GM19238 (cell line): Measurements from ENCODE around the gene ECI1.

ENCODE experiments used
- DNase-seq: peaks from one replicate; pipeline ENCODE4 v3.0.0; 2011; ENCODE audit warnings: low spot score; ENCODE audit not compliant: insufficient read length

The ECI1 gene

GRCh38 chr16:2196162-2196980 is 55.0 kb downstream of the ECI1 start, which contains the start of gene CASKIN1:
TSS of gene CASKIN1 (minus strand) at chr16:2196605. CDS start at chr16:2196432, 173 bp downstream.
- no peak for DNase-seq

- DNase-seq = no peak
Observed at GRCh38 chr16:2195322-2196161, 55.8 kb downstream of the ECI1 start.

GRCh38 chr16:2194852-2195321 is 56.5 kb downstream of the ECI1 start:
- DNase-seq = peak; percentile 65

GRCh38 chr16:2194166-2194834 is 57.1 kb downstream of the ECI1 start:
- no peak for DNase-seq

- no peak for DNase-seq
Observed at GRCh38 chr16:2191446-2191706, 60.0 kb downstream of the ECI1 start.

- no peak for DNase-seq
Observed at GRCh38 chr16:2190659-2191445, 60.5 kb downstream of the ECI1 start.

GRCh38 chr16:2190002-2190658 is 61.3 kb downstream of the ECI1 start:
- DNase-seq = no peak
